Stimulated activated CD8-positive, alpha-beta memory T cell treated with anti-CD3 and anti-CD28 coated beads, Interleukin-15, amount 100 ng/mL, for 48 hours (primary cell): ENCODE measurements around the gene PUM2.

Experiments
- DNase-seq, 2 donors: peaks; one replicate each; pipeline ENCODE4 v3.0.0-alpha.2; 2020; ENCODE audit warnings: low read depth in 2 of 2

The PUM2 gene

DNA sequence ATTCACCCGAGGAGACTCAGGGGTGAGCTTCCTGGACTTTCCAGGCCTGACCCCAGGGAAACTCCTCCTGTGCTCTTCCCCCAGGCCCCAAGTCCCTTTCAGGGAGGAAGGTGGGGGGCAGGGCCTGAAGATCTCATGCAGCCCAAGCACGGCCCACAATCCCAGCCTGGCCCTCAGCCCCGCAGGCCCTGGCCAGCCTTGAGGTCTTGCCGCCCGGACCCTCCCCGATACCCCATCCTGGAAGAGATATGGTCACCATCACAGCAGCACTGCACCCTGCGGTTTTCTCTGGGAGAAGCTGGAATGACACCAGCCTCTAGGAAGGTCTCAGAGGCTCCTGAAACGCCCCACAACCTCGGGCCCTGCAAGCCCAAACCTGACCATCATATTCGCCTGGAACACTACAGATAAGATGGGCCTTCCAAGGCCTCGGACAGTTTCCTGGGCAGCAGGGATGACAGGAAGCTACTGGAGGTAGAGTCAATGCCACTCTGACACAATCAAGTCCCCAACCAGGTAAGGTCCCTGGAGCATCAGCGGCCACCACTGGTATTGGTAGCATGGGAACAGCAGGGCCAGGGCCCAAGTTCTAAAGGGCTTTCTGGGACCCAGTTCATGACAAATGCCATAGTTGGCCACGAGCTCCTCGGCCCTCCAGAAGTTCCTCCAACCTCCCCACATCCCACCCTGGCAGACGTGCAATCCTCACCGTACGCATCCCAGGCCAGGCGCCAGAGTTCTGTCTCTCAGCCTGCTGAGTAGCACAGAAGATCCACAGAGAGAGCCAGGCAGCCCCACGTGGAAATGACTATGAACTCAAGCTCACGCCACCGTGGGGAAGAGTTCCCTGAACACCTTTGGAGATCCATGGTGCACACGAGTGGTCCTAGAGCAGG, 134.3 kb downstream of the PUM2 start:
- no peak for DNase-seq

- DNase-seq = no peak
Measured at GRCh38 chr2:20215183-20216040, 135.2 kb downstream of the PUM2 start.

GRCh38 chr2:20214566-20215182, 136.0 kb downstream of the PUM2 start:
- no peak for DNase-seq

DNA sequence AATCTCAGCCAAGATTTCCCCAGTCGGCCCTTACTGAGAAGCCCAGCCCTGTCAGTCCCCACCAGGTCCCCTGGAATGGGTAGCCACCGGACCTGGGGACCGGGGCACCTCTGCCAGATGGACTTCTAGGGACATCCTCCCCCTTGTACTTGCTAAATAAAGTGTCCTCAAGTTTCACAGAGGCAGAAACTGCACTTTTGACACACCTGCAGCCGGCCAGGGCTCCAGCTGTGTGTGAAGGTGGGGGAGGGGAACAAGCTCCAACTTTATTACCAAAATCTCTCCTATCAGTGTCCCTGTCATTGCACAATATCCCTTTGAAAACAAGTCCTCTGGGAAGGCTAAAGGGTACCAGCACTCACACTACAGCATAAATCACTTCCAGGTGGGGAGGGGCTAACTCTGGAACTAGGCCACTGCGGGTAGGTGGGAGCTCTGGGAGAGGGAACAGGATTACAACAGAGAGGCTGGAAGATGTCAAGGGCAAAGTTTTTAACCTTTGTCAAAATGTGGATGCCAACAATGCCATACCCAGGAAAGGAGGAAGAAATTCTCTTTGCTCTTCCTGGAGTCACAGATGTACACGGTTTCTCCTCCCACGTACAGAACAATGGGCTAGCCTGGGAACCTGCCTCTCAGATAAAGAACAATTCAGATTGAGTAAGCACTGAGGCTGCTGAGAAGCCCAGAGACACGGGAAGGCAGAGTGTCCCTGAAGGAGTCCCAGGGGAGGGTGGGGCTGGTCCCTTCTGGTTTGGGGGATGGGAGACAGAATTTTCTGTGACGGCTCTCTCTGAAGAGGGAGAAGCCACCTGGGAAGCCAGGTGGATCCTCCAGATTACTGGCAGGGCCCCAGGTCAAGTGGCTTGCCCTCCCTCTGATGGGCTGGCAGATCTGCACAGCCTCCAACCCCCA, 136.7 kb downstream of the PUM2 start:
- DNase-seq = no peak

GRCh38 chr2:20212871-20213503, 137.7 kb downstream of the PUM2 start:
- no peak for DNase-seq

GRCh38 chr2:20212459-20212870, 138.2 kb downstream of the PUM2 start:
- no peak for DNase-seq

GRCh38 chr2:20211860-20212458, 138.7 kb downstream of the PUM2 start:
- DNase-seq = no peak

DNA sequence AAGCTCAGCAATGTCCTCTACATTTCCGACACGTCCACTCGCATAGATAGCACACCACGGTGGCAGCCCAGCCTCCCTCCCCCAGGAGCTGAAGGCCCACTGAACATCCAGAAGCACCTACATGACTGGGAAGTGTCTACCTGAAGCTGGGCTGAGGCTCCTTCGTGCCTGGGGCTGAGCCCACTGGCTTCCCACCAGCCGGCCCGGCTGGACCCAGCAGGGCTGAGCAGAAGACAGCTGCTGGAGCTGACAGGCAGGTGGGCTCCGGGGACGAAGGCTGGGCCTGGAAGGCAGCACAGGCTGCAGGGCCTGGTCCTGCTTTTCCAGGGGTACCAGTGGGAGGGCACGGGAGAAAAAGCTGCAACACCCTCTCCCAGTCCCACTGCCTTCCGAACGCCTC, 139.2 kb downstream of the PUM2 start:
- no peak for DNase-seq

GRCh38 chr2:20210462-20210861, 140.2 kb downstream of the PUM2 start:
- DNase-seq = no peak

DNA sequence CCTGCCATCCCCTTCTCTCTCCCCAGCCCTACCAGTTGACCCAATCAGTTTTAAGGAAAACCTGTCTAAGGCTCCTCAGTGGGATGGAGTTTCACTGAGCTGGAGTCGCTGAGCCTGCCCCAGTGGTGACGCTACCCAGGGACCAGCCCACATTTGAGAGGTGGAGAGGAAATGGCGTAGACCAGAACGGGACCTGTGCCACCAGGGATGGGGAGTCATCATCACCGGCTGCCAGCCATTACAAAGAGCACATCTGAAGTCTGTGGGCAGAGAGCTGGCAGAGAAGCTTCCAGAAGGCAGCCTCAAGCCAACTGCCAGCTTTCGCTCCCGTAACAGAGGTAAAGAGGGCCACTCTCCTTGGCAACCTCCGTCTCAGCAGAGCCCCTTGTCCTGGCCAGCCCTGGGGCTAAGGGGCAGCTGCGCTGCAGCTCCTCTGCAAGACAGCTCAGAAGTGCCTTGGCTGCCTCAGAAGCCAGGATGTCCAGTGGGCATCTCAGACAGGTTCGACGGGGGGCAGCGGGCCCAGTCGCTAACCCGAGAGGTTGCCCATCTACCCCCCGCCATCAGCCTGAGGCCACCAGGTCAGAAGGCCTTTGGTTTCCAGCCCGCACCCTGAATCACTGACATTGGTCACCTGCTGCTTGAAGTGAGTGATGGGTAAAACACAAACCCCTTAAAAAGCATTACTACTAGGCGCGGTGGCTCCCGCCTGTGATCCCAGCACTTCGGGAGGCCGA, 141.1 kb downstream of the PUM2 start:
- no peak for DNase-seq

DNA sequence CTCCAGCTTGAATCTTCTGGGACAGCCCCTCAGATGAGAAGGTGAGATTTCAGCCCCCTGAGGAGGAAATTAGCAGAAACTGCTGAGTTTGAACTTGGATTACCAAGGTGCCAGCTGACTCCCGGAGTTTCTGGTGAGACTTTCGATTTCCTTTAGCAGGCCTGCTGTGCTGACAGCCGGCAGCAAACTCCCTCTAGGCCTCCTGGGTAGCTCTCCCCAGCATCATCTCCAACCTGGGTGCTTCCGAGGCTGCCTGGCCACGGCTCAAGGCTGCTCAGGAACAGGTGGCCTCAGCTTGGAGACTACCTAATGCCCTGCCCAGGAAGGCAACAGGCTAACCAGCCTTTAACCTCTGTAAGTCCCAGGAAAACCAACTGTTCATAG, 142.2 kb downstream of the PUM2 start:
- no peak for DNase-seq

- no peak for DNase-seq
Measured at GRCh38 chr2:20207051-20207450, 143.6 kb downstream of the PUM2 start.

DNA sequence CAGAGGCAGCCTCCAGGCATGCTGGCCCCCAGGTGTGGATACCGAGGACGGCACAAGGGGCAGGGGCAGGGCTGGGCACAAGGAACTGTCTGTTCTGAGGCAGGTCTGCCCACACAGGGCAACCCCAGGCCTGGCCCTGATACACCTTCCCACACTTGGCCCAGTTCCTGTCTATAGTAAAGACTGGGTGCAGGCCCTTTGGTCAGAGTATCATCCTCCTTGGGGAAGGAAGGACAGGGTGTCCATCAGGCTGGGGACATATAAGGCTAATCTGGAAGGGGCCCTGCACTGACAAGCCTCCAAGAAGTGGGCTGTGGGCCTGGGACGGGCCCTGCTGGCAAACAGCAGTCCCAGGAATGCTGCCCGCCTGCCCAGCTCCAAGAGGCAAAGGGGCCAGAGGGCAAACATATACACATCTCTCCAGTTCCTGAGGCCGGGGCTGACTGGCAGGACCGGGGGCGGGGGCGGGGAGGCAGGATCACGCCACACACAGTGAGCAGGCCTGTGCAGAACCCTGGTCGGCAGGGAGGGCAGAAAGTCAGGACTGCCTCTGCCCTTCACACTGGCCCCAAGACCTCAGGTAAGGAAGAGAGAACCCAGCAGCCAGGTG, 144.6 kb downstream of the PUM2 start:
- no peak for DNase-seq

DNA sequence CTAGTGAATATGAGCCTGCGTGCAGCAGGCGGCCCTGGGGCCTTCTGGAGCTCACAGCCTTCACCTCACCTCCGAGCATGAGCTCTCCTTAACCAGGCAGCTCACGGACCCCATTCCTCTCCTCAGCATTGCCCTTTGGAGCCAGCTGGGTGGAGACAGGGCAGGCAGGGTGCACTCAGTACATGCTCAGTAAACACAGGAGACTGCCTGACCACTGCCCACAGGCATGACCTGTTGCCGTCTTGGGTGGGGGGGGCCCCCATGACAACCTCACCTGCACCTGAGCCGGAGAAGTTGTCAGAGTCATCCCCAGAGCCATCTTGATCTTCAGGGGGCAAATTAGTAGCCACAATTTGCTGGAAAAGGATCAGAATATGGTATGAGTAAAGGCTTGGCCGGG, 145.6 kb downstream of the PUM2 start:
- DNase-seq = no peak

GRCh38 chr2:20203521-20204225, 147.0 kb downstream of the PUM2 start:
- DNase-seq = no peak

DNA sequence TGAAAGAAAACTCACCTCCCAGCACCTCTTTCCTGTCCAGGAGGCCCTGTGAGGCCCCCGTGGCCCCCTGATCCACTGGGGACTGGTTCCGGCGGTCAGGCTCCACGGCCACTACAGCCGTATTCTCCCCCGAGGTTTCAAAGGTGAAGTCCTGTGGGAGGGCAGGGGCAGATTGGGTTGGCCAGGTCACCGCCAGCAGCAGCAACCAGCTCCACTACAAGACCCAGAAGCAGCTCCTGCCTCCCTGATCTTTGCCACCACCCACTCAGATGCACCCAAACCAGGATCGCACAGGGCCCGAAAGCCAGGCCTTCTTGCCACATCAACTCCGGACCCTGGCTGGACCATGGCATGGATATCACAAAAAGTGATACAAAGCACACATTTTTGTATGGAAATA, 147.6 kb downstream of the PUM2 start:
- no peak for DNase-seq

GRCh38 chr2:20201671-20202070, 149.0 kb downstream of the PUM2 start:
- no peak for DNase-seq

DNA sequence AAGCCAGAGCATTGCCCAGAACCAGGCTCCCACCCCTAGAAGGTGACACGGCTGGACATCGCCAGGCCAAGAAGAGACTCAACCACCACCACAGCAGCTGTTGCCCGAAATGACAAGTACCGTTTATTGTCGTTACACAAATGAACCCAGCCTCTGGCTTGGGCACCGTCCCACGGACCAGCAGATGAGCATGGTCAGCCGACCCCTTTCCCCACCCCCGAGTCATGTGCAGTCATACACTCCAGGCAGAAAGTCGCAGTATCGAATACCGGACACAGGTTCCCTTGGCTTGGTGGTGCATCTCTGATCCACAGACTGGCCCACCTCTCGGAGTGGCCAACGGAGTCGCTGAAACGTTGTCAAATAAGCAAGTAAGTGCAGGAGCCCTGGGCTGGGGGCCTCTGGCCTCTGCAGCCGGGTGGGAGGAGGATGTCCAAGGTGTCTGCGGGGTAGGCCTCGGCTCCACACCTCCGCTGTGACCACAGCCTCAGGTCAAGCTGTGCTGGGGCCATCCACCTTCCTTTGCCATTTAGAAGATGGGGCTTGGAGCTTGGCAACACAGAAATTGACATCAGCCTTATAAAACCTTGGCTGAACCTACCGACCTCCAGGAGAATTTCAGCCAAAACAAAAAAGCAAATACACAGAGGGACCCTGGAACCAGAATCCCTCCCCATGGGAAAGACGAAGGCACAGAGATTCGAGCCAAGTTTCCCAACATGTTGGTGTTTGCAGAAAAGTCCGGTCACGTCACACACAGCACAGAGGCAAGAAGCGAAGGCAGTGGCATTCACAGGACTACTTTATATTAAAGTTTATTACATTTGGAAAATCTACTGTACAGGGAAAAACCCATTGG, 149.7 kb downstream of the PUM2 start:
- no peak for DNase-seq
